ENCODE data around the gene SMG1.
A peak's percentile ranks its signal among the peaks of the same experiment; 100 is the strongest.

SMG1 gene

GRCh38 chr16:18804540-18804939 is 121.7 kb downstream of the SMG1 start:
- H3K36me3 ChIP-seq (ENCODE audit: insufficient read depth, low read length) = peaks cover 55% of the 10 kb centered on the region
- peak overlapping the region; percentile 79 for H3K27ac ChIP-seq (ENCODE audit: low read depth, low read length, poor library complexity, severe bottlenecking)
- H3K79me2 ChIP-seq (ENCODE audit: insufficient read depth, low read length) = peaks cover 17% of the 10 kb centered on the region
- H3K27me3 ChIP-seq (ENCODE audit: insufficient read depth, low read length) = no peaks in the 10 kb centered on the region
- no peak overlapping the region for H3K4me3 ChIP-seq (ENCODE audit: low read depth, low read length, poor library complexity, severe bottlenecking)
- peak overlapping the region; percentile 33; the same call in 1 of the 2 replicates for H3K4me2 ChIP-seq (ENCODE audit: low read length)
- no peaks in the 10 kb centered on the region for H4K20me1 ChIP-seq (ENCODE audit: insufficient read depth, low read length)
- TF ChIP-seq EZH2 (IDR thresholded peaks at IDR 0.05; ENCODE audit: borderline replicate concordance, low read length) (no peak), CTCF (IDR thresholded peaks at IDR 0.05; ENCODE audit: low read length) (no peak)
- H3K9me3 ChIP-seq (ENCODE audit: low read length) = no peaks in the 10 kb centered on the region
- H2AFZ ChIP-seq (ENCODE audit: low read length) = no peak overlapping the region
- H3K4me1 ChIP-seq (ENCODE audit: insufficient read depth, low read length, severe bottlenecking) = peaks cover 46% of the 10 kb centered on the region
- no peaks in the 10 kb centered on the region for H3K9me2 ChIP-seq (ENCODE audit: low read depth, low read length)
- peak overlapping the region; percentile 21 for H3K9ac ChIP-seq (ENCODE audit: low read length)
- H3F3A ChIP-seq (ENCODE audit: insufficient read depth, low read length) = 0 out of 2 replicates have a peak, but pooled peaks cover 6% of the 10 kb centered on the region

- Histone ChIP-seq H3K36me3 (ENCODE audit: insufficient read depth, low read length) (peaks cover 54% of the 10 kb centered on the region), H4K20me1 (ENCODE audit: insufficient read depth, low read length) (no peaks in the 10 kb centered on the region), H3F3A (ENCODE audit: insufficient read depth, low read length) (0 out of 2 replicates have a peak, but pooled peaks cover 6% of the 10 kb centered on the region), H3K27me3 (ENCODE audit: insufficient read depth, low read length) (no peaks in the 10 kb centered on the region), H2AFZ (ENCODE audit: low read length) (no peak overlapping the region), H3K4me3 (ENCODE audit: low read depth, low read length, poor library complexity, severe bottlenecking) (no peak overlapping the region), H3K4me2 (ENCODE audit: low read length) (peak overlapping the region; percentile 33; the same call in 1 of the 2 replicates), H3K9me3 (ENCODE audit: low read length) (no peaks in the 10 kb centered on the region), H3K79me2 (ENCODE audit: insufficient read depth, low read length) (peaks cover 24% of the 10 kb centered on the region), H3K27ac (ENCODE audit: low read depth, low read length, poor library complexity, severe bottlenecking) (peak overlapping the region; percentile 79), H3K9ac (ENCODE audit: low read length) (peak overlapping the region; percentile 21), H3K4me1 (ENCODE audit: insufficient read depth, low read length, severe bottlenecking) (peaks cover 53% of the 10 kb centered on the region), H3K9me2 (ENCODE audit: low read depth, low read length) (no peaks in the 10 kb centered on the region)
- TF ChIP-seq EZH2 (IDR thresholded peaks at IDR 0.05; ENCODE audit: borderline replicate concordance, low read length) (no peak), CTCF (IDR thresholded peaks at IDR 0.05; ENCODE audit: low read length) (no peak)
These were observed 122.4 kb downstream of the SMG1 start for GRCh38 chr16:18803569-18804462.

GRCh38 chr16:18802767-18803343 is 123.4 kb downstream of the SMG1 start:
- Histone ChIP-seq H3K9me3 (ENCODE audit: low read length) (no peaks in the 10 kb centered on the region), H3K4me3 (ENCODE audit: low read depth, low read length, poor library complexity, severe bottlenecking) (no peak overlapping the region), H3K4me2 (ENCODE audit: low read length) (no peak overlapping the region), H3F3A (ENCODE audit: insufficient read depth, low read length) (0 out of 2 replicates have a peak, but pooled peaks cover 6% of the 10 kb centered on the region), H3K27ac (ENCODE audit: low read depth, low read length, poor library complexity, severe bottlenecking) (peak overlapping the region; percentile 79), H3K9ac (ENCODE audit: low read length) (no peak overlapping the region), H3K9me2 (ENCODE audit: low read depth, low read length) (no peaks in the 10 kb centered on the region), H3K36me3 (ENCODE audit: insufficient read depth, low read length) (peaks cover 54% of the 10 kb centered on the region; the same call in 1 of the 2 replicates), H2AFZ (ENCODE audit: low read length) (no peak overlapping the region), H3K4me1 (ENCODE audit: insufficient read depth, low read length, severe bottlenecking) (peaks cover 62% of the 10 kb centered on the region), H3K27me3 (ENCODE audit: insufficient read depth, low read length) (no peaks in the 10 kb centered on the region), H4K20me1 (ENCODE audit: insufficient read depth, low read length) (no peaks in the 10 kb centered on the region), H3K79me2 (ENCODE audit: insufficient read depth, low read length) (peaks cover 34% of the 10 kb centered on the region)
- no peak for TF ChIP-seq EZH2 (IDR thresholded peaks at IDR 0.05; ENCODE audit: borderline replicate concordance, low read length)
- no peak for TF ChIP-seq CTCF (IDR thresholded peaks at IDR 0.05; ENCODE audit: low read length)

Data from OCI-LY1 (cell line).